Measurements from ENCODE around the gene ANKLE1. TPM values are rescaled to one million over a fixed set of nuclear protein-coding genes. Genes with fewer than 3 reads are reported as not detected.

ANKLE1 gene
- total RNA-seq, 4 donors from 2014 or later: 0.39 to 0.81 TPM; not detected in 2

GRCh38 chr19:17259118-17259780 is 22.5 kb upstream of the ANKLE1 start:
- Histone ChIP-seq H3K36me3 (peaks cover 0 to 3% of the 10 kb centered on the region in 2 donors), H3K27me3 (no peaks in the 10 kb centered on the region), H3K4me3 (no peak overlapping the region), H3K9me3 (peaks cover 0 to 9% (median 0%) of the 10 kb centered on the region in 3 donors), H3K4me1 (no peaks in the 10 kb centered on the region), H3K27ac (no peak overlapping the region)
- no peak for TF ChIP-seq POLR2AphosphoS5 (IDR thresholded peaks at IDR 0.05)
- TF ChIP-seq POLR2A (IDR thresholded peaks at IDR 0.05): no peak
- TF ChIP-seq EP300 (IDR thresholded peaks at IDR 0.05): no peak
- no peak for TF ChIP-seq CTCF (IDR thresholded peaks at IDR 0.05)
- no peak for ATAC-seq
- 80 to 84% methylated on average over 2 to 8 of the region's 9 CpGs for WGBS, 2 donors (ENCODE audit: low coverage in 1 of 2)

- H3K9me3 ChIP-seq: peaks cover 0 to 9% (median 0%) of the 10 kb centered on the region in 3 donors
- no CpG with 5 or more reads among the region's 1 CpG for WGBS, 2 donors (ENCODE audit: low coverage in 1 of 2)
- H3K4me3 ChIP-seq: no peak overlapping the region
These were observed 21.8 kb upstream of the ANKLE1 start for GRCh38 chr19:17259934-17260333.

GRCh38 chr19:17260842-17261325 is 20.8 kb upstream of the ANKLE1 start:
- peak; percentile 90 for ATAC-seq
- WGBS, 2 donors (ENCODE audit: low coverage in 1 of 2): 18 to 19% methylated on average over 13 to 15 of the region's 15 CpGs

More at GRCh38 chr19:17259934-17260333, 21.8 kb upstream of the ANKLE1 start:
- no peak for TF ChIP-seq POLR2AphosphoS5 (IDR thresholded peaks at IDR 0.05)
- TF ChIP-seq EP300 (IDR thresholded peaks at IDR 0.05): no peak
- no peak for TF ChIP-seq CTCF (IDR thresholded peaks at IDR 0.05)
- no peak for TF ChIP-seq POLR2A (IDR thresholded peaks at IDR 0.05)
- ATAC-seq: no peak
- Histone ChIP-seq H3K4me1 (no peaks in the 10 kb centered on the region), H3K36me3 (peaks cover 0 to 3% of the 10 kb centered on the region in 2 donors), H3K27me3 (no peaks in the 10 kb centered on the region), H3K27ac (no peak overlapping the region)

GRCh38 chr19:17262557-17262956 is 19.1 kb upstream of the ANKLE1 start:
- Histone ChIP-seq H3K4me1 (peaks cover 0 to under 1% (median 0%) of the 10 kb centered on the region in 3 donors), H3K4me3 (peak overlapping the region in 1 of 2 donors; percentile 41), H3K36me3 (no peaks in the 10 kb centered on the region), H3K27ac (no peak overlapping the region), H3K9me3 (peaks cover 0 to 9% (median 0%) of the 10 kb centered on the region in 3 donors), H3K27me3 (no peaks in the 10 kb centered on the region)
- no peak for ATAC-seq
- TF ChIP-seq POLR2AphosphoS5 (IDR thresholded peaks at IDR 0.05) (no peak), POLR2A (IDR thresholded peaks at IDR 0.05) (no peak), CTCF (IDR thresholded peaks at IDR 0.05) (no peak), EP300 (IDR thresholded peaks at IDR 0.05) (no peak)
- no CpG with 5 or more reads among the region's 16 CpGs for WGBS, 2 donors (ENCODE audit: low coverage in 1 of 2)

More at GRCh38 chr19:17260842-17261325, 20.8 kb upstream of the ANKLE1 start:
- Histone ChIP-seq H3K27me3 (no peaks in the 10 kb centered on the region), H3K4me3 (no peak overlapping the region), H3K9me3 (peaks cover 0 to 9% (median 0%) of the 10 kb centered on the region in 3 donors), H3K4me1 (no peaks in the 10 kb centered on the region), H3K27ac (no peak overlapping the region), H3K36me3 (no peaks in the 10 kb centered on the region)
- TF ChIP-seq POLR2AphosphoS5 (IDR thresholded peaks at IDR 0.05) (no peak), CTCF (IDR thresholded peaks at IDR 0.05) (peak in 3 of 4 experiments; percentile 80 to 91 (median 81))
